NOMO-1 treated with dmso at 0.1 percent for 144 hours (cell line): ENCODE measurements around the gene POLR1A.

Experiments
- DNase-seq: peaks from one replicate; lab custom pipeline; 2025; ENCODE audit not compliant: unreplicated experiment; lab: John Stamatoyannopoulos, UW

POLR1A gene

GRCh38 chr2:85983766-85984165, 121.9 kb downstream of the POLR1A start:
- DNase-seq = no peak

DNA sequence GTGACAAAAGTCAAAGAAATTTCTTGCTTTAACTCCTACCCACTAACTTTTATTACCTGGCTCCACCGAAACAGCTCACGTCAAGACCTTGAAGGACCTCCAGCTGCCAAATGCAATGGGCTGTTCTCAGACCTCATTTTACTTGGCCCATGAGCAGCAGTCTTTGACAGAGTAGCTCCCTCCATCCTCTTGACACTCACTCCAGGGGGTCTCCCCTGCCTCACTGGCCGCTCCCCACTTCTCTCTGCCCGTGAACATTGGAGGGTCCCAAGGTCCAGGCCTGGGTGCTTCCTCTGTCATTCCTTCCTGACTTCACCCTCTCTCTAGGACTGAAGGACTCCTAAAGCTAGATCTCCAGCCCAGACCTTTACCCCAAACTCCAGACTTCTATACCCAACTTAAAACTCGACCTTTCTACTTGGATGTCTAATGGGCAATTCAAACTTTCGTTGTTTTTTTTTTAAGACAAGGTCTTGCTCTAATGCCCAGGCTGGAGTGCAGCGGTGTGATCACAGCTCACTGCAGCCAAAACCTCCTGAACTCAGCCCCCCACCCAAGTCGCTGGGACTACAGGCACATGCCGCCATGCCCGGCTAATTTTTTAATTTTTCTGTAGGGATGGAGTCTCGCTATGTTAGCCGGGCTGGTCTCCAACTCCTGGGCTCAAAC, 124.0 kb downstream of the POLR1A start:
- no peak for DNase-seq

GRCh38 chr2:85978883-85979780, 126.6 kb downstream of the POLR1A start:
- DNase-seq = no peak

DNA sequence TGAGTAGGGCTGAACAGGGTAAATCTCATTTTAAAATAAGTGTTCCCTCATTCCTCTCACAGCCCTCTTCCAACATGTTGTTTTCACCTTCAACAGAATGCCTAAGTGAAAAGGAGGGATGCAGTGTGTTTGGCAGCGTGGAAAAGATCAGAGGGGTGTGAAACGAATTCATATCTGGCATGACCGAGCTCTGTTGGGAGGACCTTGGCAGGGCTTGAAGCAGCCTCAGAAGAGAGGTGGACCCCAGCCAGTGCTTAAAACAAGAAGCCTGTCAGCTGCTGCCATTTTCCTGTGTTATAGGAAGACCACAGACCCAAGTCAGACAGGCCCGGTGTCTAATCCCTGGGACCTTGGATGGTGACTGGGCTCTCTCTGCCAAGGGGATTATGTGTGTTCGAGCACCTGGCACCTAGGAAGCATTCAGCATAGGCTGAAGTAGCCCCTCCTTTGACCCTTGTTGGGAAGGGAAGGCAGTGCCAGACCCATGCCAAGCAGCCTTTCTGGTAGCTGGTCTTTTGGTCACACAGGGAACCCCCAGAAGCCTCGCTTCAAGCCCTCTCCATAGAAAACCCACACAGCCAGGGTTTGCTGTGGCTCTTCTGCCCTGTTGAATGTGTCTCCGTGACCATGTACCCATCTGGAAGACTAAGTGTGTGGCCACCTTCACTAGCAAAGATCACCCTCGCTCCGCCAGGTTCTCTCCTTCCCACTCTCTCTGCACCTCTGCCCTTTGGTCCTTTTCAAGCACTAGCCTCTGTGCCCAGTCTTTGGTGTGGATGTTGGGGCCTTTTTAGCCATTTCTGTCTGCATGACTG, 129.4 kb downstream of the POLR1A start:
- DNase-seq = no peak

DNA sequence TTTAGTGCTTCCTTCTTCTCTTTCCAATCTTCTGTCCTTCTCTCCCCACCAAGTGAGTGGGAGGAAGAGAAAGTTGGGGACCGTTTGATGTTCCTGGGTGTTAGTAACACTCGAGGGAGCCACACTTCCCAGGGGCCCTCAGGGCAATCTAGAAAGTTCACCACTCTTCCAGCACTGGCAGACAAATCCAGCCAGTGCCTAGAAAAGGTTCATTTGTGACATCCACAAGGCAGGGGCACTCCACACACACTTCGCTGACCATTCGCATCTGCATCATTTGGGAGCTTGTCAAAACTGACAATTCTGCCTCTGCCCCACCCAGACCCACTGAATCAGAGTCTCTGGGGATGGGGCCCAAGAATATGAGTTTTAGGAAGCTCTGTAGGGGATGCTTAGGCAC, 130.1 kb downstream of the POLR1A start:
- no peak for DNase-seq

DNA sequence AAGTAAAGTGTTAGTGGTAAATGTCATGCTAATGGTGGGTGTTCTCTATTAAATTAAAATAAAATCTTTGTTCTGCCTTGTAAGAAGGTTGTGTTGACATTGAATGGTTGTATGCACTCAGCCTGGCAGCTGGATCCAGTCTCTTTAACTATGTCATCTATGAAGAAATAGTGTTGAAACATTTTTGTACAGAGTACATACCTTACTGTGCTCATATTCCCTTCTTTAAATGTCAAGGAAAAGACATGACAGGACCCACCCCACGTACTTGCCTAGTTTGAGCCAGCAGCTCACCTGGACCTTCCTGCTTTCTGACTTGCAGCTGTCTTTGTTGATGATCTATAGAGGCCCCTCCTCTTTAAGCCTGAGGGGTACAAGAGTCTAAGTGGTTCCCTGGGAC, 131.3 kb downstream of the POLR1A start:
- DNase-seq = no peak

DNA sequence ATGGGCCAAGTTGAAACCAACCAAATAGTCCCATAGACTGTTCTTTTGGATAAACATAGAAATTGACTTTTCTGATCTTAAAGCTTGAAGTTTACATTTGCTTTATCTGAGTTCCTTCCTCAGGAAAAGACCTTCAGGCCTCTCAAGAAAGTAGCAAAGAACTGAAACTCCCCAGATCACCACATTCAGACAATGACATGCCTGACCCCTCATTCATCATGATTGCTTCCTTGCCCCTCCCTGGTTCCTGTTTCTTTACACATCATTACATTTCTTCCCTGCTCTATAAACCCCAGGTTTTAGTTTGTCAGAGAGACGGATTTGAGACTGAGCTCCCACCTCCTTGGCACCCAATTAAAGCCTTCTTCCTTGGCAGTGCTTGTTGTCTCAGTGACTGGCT, 133.3 kb downstream of the POLR1A start:
- no peak for DNase-seq

GRCh38 chr2:85971366-85971765, 134.3 kb downstream of the POLR1A start:
- no peak for DNase-seq
